Measurements from ENCODE around the gene PPRC1. TPM values are rescaled to one million over a fixed set of nuclear protein-coding genes. Genes with fewer than 3 reads are reported as not detected.

Gene PPRC1
- total and polyA plus RNA-seq, 4 donors = 4.9 to 10.1 (median 8.7) TPM

DNA sequence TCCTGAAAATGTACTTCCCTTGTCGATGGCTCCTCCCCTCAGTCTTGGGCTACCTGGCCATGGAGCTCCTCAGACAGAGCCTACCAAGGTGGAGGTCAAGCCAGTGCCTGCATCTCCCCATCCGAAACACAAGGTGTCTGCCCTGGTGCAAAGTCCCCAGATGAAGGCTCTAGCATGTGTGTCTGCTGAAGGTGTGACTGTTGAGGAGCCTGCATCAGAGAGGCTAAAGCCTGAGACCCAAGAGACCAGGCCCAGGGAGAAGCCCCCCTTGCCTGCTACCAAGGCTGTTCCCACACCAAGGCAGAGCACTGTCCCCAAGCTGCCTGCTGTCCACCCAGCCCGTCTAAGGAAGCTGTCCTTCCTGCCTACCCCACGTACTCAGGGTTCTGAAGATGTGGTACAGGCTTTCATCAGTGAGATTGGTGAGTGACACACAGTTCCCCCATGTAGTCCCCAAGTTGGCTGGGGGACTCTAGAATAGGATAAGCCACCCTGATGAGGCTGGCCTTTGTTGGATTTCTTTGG, 8.8 kb downstream of the PPRC1 start:
- Histone ChIP-seq H3K36me3 (ENCODE audit: control insufficient read depth in 4 of 4, insufficient read depth in 3 of 4, low read depth in 1 of 4, low read length in 3 of 4) (peaks cover 16 to 70% (median 35%) of the 10 kb centered on the region in 4 donors), H3K27ac (ENCODE audit: low read depth in 1 of 2, low read length in 2 of 2) (no peak overlapping the region), H3K4me3 (ENCODE audit: low read depth in 1 of 3, low read length in 3 of 3) (no peak overlapping the region), H3K9ac (ENCODE audit: low read depth in 1 of 2, low read length in 2 of 2) (no peak overlapping the region), H3K9me3 (ENCODE audit: control insufficient read depth in 4 of 4, low read length in 3 of 4) (no peaks in the 10 kb centered on the region), H3K27me3 (ENCODE audit: control insufficient read depth in 4 of 4, insufficient read depth in 4 of 4, low read length in 3 of 4) (no peaks in the 10 kb centered on the region), H3K4me1 (ENCODE audit: control insufficient read depth in 4 of 4, insufficient read depth in 4 of 4, low read length in 3 of 4) (no peaks in the 10 kb centered on the region)
- 90% methylated on average over 4 of the region's 4 CpGs for WGBS
- DNase-seq (ENCODE audit: low spot score) = no peak
- TF ChIP-seq YY1 (IDR thresholded peaks at IDR 0.05) (no peak), ATF3 (IDR thresholded peaks at IDR 0.05) (no peak), GABPA (IDR thresholded peaks at IDR 0.05 in 1 of 2, conservative IDR thresholded peaks at IDR 0.05 in 1 of 2) (no peak), EGR1 (IDR thresholded peaks at IDR 0.05; ENCODE audit: low read depth in 2 of 2) (no peak), ZBTB33 (IDR thresholded peaks at IDR 0.05) (no peak), TAF1 (conservative IDR thresholded peaks at IDR 0.05) (no peak), NR2F2 (IDR thresholded peaks at IDR 0.05) (no peak), HNF4A (conservative IDR thresholded peaks at IDR 0.05) (no peak), RAD21 (IDR thresholded peaks at IDR 0.05) (no peak), MAX (IDR thresholded peaks at IDR 0.05) (no peak)

- peaks cover 5 to 57% (median 29%) of the 10 kb centered on the region in 4 donors for H3K36me3 ChIP-seq (ENCODE audit: control insufficient read depth in 4 of 4, insufficient read depth in 3 of 4, low read depth in 1 of 4, low read length in 3 of 4)
- H3K9me3 ChIP-seq (ENCODE audit: control insufficient read depth in 4 of 4, low read length in 3 of 4) = no peaks in the 10 kb centered on the region
- H3K4me1 ChIP-seq (ENCODE audit: control insufficient read depth in 4 of 4, insufficient read depth in 4 of 4, low read length in 3 of 4) = peaks cover 0 to 7% (median 3%) of the 10 kb centered on the region in 4 donors
- no peak overlapping the region for H3K27ac ChIP-seq (ENCODE audit: low read depth in 1 of 2, low read length in 2 of 2)
- WGBS = 96% methylated on average over 17 of the region's 17 CpGs
- no peaks in the 10 kb centered on the region for H3K27me3 ChIP-seq (ENCODE audit: control insufficient read depth in 4 of 4, insufficient read depth in 4 of 4, low read length in 3 of 4)
- no peak for DNase-seq (ENCODE audit: low spot score)
- no peak overlapping the region for H3K9ac ChIP-seq (ENCODE audit: low read depth in 1 of 2, low read length in 2 of 2)
- H3K4me3 ChIP-seq (ENCODE audit: low read depth in 1 of 3, low read length in 3 of 3) = no peak overlapping the region
- TF ChIP-seq REST (IDR thresholded peaks at IDR 0.05) = no peak
- TF ChIP-seq HNF4G (IDR thresholded peaks at IDR 0.05) = no peak
- no peak for TF ChIP-seq HNF4A (conservative IDR thresholded peaks at IDR 0.05)
- no peak for TF ChIP-seq FOXA1 (IDR thresholded peaks at IDR 0.05)
- no peak for TF ChIP-seq TAF1 (conservative IDR thresholded peaks at IDR 0.05)
- TF ChIP-seq, protein P1, sequence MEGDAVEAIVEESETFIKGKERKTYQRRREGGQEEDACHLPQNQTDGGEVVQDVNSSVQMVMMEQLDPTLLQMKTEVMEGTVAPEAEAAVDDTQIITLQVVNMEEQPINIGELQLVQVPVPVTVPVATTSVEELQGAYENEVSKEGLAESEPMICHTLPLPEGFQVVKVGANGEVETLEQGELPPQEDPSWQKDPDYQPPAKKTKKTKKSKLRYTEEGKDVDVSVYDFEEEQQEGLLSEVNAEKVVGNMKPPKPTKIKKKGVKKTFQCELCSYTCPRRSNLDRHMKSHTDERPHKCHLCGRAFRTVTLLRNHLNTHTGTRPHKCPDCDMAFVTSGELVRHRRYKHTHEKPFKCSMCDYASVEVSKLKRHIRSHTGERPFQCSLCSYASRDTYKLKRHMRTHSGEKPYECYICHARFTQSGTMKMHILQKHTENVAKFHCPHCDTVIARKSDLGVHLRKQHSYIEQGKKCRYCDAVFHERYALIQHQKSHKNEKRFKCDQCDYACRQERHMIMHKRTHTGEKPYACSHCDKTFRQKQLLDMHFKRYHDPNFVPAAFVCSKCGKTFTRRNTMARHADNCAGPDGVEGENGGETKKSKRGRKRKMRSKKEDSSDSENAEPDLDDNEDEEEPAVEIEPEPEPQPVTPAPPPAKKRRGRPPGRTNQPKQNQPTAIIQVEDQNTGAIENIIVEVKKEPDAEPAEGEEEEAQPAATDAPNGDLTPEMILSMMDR (IDR thresholded peaks at IDR 0.05; ENCODE audit: low read depth, low read length, missing input control) = no peak
- no peak for TF ChIP-seq ZBTB33 (IDR thresholded peaks at IDR 0.05)
- TF ChIP-seq RXRA (IDR thresholded peaks at IDR 0.05) = no peak
- TF ChIP-seq ATF3 (IDR thresholded peaks at IDR 0.05) = no peak
- TF ChIP-seq JUND (IDR thresholded peaks at IDR 0.05) = no peak
- TF ChIP-seq YY1 (IDR thresholded peaks at IDR 0.05) = no peak
- TF ChIP-seq GABPA (IDR thresholded peaks at IDR 0.05 in 1 of 2, conservative IDR thresholded peaks at IDR 0.05 in 1 of 2) = no peak
- no peak for TF ChIP-seq NR2F2 (IDR thresholded peaks at IDR 0.05)
- TF ChIP-seq RAD21 (IDR thresholded peaks at IDR 0.05) = no peak
- TF ChIP-seq FOXA2 (IDR thresholded peaks at IDR 0.05) = no peak
- TF ChIP-seq SP1 (IDR thresholded peaks at IDR 0.05) = no peak
- TF ChIP-seq MAX (IDR thresholded peaks at IDR 0.05) = no peak
- TF ChIP-seq EGR1 (IDR thresholded peaks at IDR 0.05; ENCODE audit: low read depth in 2 of 2) = no peak
These were observed 14.2 kb downstream of the PPRC1 start for GRCh38 chr10:102146971-102147428.
